ENCODE data around the gene RAD52. TPM values are rescaled to one million over a fixed set of nuclear protein-coding genes. Genes with fewer than 3 reads are reported as not detected.

Gene RAD52
- polyA plus RNA-seq, 3 donors: 0.79 to 14.3 (median 1.1) TPM

- Mint-ChIP-seq H3K4me3 (no peak overlapping the region), H3K36me3 (peaks cover 86 to 98% of the 10 kb centered on the region in 2 donors), H3K27ac (no peak overlapping the region), H3K4me1 (no peaks in the 10 kb centered on the region), H3K9me3 (no peaks in the 10 kb centered on the region), H3K27me3 (ENCODE audit: low read depth in 3 of 3) (peaks cover 0 to 1% (median 0%) of the 10 kb centered on the region in 3 donors)
- no peaks in the 10 kb centered on the region for H3K4me1 ChIP-seq (ENCODE audit: control insufficient read depth in 1 of 2, insufficient read depth in 2 of 2, low read length in 2 of 2)
- DNase-seq: no peak
- H3K4me2 ChIP-seq (replicated peaks; ENCODE audit: extremely low read depth, low read length, poor library complexity, severe bottlenecking): no peak overlapping the region
- H3K27me3 ChIP-seq (ENCODE audit: control insufficient read depth in 2 of 2, insufficient read depth in 2 of 2, low read length in 2 of 2): no peaks in the 10 kb centered on the region
- no peaks in the 10 kb centered on the region for H3K79me2 ChIP-seq (ENCODE audit: insufficient read depth, low read length)
- H3K27ac ChIP-seq (ENCODE audit: low read depth in 1 of 2, low read length in 2 of 2): no peak overlapping the region
- H3K4me3 ChIP-seq (replicated peaks in 1 of 3; ENCODE audit: low read depth in 2 of 3, low read length in 3 of 3): no peak overlapping the region
- WGBS (ENCODE audit: insufficient coverage): 100% methylated on average over 2 of the region's 2 CpGs
- no peak for TF ChIP-seq CTCF (IDR thresholded peaks at IDR 0.05)
- H3K9ac ChIP-seq (ENCODE audit: insufficient read depth, low read length, poor library complexity, severe bottlenecking): no peak overlapping the region
- H3K36me3 ChIP-seq (replicated peaks in 1 of 2; ENCODE audit: control insufficient read depth in 1 of 2, insufficient read depth in 2 of 2, low read length in 2 of 2): peaks cover 98 to 100% of the 10 kb centered on the region in 2 donors
- intact Hi-C loops (cut with micrococcal nuclease): no loop called here
- H4K20me1 ChIP-seq (ENCODE audit: insufficient read depth, low read length): no peaks in the 10 kb centered on the region
- H3K9me3 ChIP-seq (replicated peaks in 1 of 2; ENCODE audit: control insufficient read depth in 1 of 2, insufficient read depth in 1 of 2, low read length in 2 of 2): no peaks in the 10 kb centered on the region
- H2AFZ ChIP-seq (ENCODE audit: insufficient read depth, low read depth, low read length, poor library complexity, severe bottlenecking): no peak overlapping the region
These were observed 63.3 kb downstream of the RAD52 start for GRCh38 chr12:886206-886605.

- Histone ChIP-seq H3K27me3 (ENCODE audit: control insufficient read depth in 2 of 2, insufficient read depth in 2 of 2, low read length in 2 of 2) (no peaks in the 10 kb centered on the region), H3K9me3 (replicated peaks in 1 of 2; ENCODE audit: control insufficient read depth in 1 of 2, insufficient read depth in 1 of 2, low read length in 2 of 2) (no peaks in the 10 kb centered on the region), H3K9ac (ENCODE audit: insufficient read depth, low read length, poor library complexity, severe bottlenecking) (no peak overlapping the region), H3K4me2 (replicated peaks; ENCODE audit: extremely low read depth, low read length, poor library complexity, severe bottlenecking) (no peak overlapping the region), H3K36me3 (replicated peaks in 1 of 2; ENCODE audit: control insufficient read depth in 1 of 2, insufficient read depth in 2 of 2, low read length in 2 of 2) (peaks cover 98 to 100% of the 10 kb centered on the region in 2 donors), H3K4me1 (ENCODE audit: control insufficient read depth in 1 of 2, insufficient read depth in 2 of 2, low read length in 2 of 2) (no peaks in the 10 kb centered on the region), H4K20me1 (ENCODE audit: insufficient read depth, low read length) (no peaks in the 10 kb centered on the region), H2AFZ (ENCODE audit: insufficient read depth, low read depth, low read length, poor library complexity, severe bottlenecking) (no peak overlapping the region), H3K79me2 (ENCODE audit: insufficient read depth, low read length) (no peaks in the 10 kb centered on the region), H3K4me3 (replicated peaks in 1 of 3; ENCODE audit: low read depth in 2 of 3, low read length in 3 of 3) (no peak overlapping the region), H3K27ac (ENCODE audit: low read depth in 1 of 2, low read length in 2 of 2) (no peak overlapping the region)
- H3K27ac Mint-ChIP-seq: peak overlapping the region in 3 of 7 donors; percentile 18 to 49 (median 27)
- peaks cover 0 to 1% (median 0%) of the 10 kb centered on the region in 3 donors for H3K27me3 Mint-ChIP-seq (ENCODE audit: low read depth in 3 of 3)
- DNase-seq: no peak
- H3K4me3 Mint-ChIP-seq: no peak overlapping the region
- H3K9me3 Mint-ChIP-seq: no peaks in the 10 kb centered on the region
- TF ChIP-seq CTCF (IDR thresholded peaks at IDR 0.05): no peak
- WGBS (ENCODE audit: insufficient coverage): 100% methylated on average over 1 of the region's 2 CpGs
- H3K4me1 Mint-ChIP-seq: no peaks in the 10 kb centered on the region
- H3K36me3 Mint-ChIP-seq: peaks cover 87 to 98% of the 10 kb centered on the region in 2 donors
- intact Hi-C loops (cut with micrococcal nuclease): no loop called here
These were observed 63.8 kb downstream of the RAD52 start for GRCh38 chr12:885701-886100.

Measured in CD14-positive monocyte (primary cell).